Endodermal cell (in vitro differentiated cells): ENCODE data around the gene SMDT1. TPM values are rescaled to one million over a fixed set of nuclear protein-coding genes. Genes with fewer than 3 reads are reported as not detected.
A peak's percentile ranks its signal among the peaks of the same experiment; 100 is the strongest.

Experiments used
- DNase-seq: peaks from one replicate; pipeline ENCODE4 v3.0.0-alpha.2; 2017
- H3K27ac ChIP-seq: 2 replicates; pipeline ENCODE4 v1.5.1; 2013; ENCODE audit warnings: mild to moderate bottlenecking, low read depth, low read length, moderate library complexity
- H3K27me3 ChIP-seq: 2 replicates; pipeline ENCODE4 v1.6.1; 2013; ENCODE audit warnings: mild to moderate bottlenecking, low read length, moderate library complexity; ENCODE audit not compliant: insufficient read depth, control insufficient read depth, poor library complexity, severe bottlenecking
- H3K36me3 ChIP-seq: 2 replicates; pipeline ENCODE4 v1.7.0; 2013; ENCODE audit warnings: mild to moderate bottlenecking, low read length, moderate library complexity; ENCODE audit not compliant: control insufficient read depth, insufficient read depth
- H3K4me1 ChIP-seq: one replicate; pipeline ENCODE4 v1.7.0; 2013; ENCODE audit warnings: low read length; ENCODE audit not compliant: control insufficient read depth, insufficient read depth
- H3K4me3 ChIP-seq: 2 replicates; pipeline ENCODE4 v1.5.1; 2013; ENCODE audit warnings: mild to moderate bottlenecking, low read length, moderate library complexity
- H3K9ac ChIP-seq: 2 replicates; pipeline ENCODE4 v1.6.1; 2013; ENCODE audit warnings: mild to moderate bottlenecking, low read length, moderate library complexity; ENCODE audit not compliant: poor library complexity, severe bottlenecking; ENCODE audit errors: extremely low read depth
- H3K9me3 ChIP-seq: 2 replicates; pipeline ENCODE4 v1.6.1; 2013; ENCODE audit warnings: mild to moderate bottlenecking, low read length, moderate library complexity; ENCODE audit not compliant: control insufficient read depth
- H3K27ac Mint-ChIP-seq: 2 replicates; pipeline ENCODE4 v1.8.0; 2020; ENCODE audit warnings: mixed read lengths
- H3K27me3 Mint-ChIP-seq: 2 replicates; pipeline ENCODE4 v1.8.0; 2021; ENCODE audit warnings: mild to moderate bottlenecking, mixed read lengths; ENCODE audit not compliant: insufficient read depth
- H3K36me3 Mint-ChIP-seq: 2 replicates; pipeline ENCODE4 v1.8.0; 2020; ENCODE audit warnings: low read depth, mixed read lengths
- H3K4me1 Mint-ChIP-seq: 2 replicates; pipeline ENCODE4 v1.8.0; 2020; ENCODE audit warnings: mixed read lengths
- H3K4me3 Mint-ChIP-seq: 2 replicates; pipeline ENCODE4 v1.8.0; 2020; ENCODE audit warnings: mild to moderate bottlenecking, moderate library complexity, mixed read lengths
- H3K9me3 Mint-ChIP-seq: 2 replicates; pipeline ENCODE4 v1.8.0; 2020; ENCODE audit warnings: mild to moderate bottlenecking, mixed read lengths
- WGBS, 2 experiments: methylation state at CpG; one replicate each; pipeline versions ENCODE4 v1.1.5 to v1.1.7; 2013; ENCODE audit warnings: missing lambda C conversion rate in 2 of 2, mixed read lengths in 1 of 2; ENCODE audit not compliant: insufficient coverage in 1 of 2, insufficient read length in 1 of 2; 5-methylcytosine and 5-hydroxymethylcytosine counted together
- total RNA-seq, 2 donors: library from RNA; stranded (reverse); fragmentation: NEBNext Ultra II Directional in 1 of 2; extraction: Animal tissue kit (Norgen Biotek cat#: 25700) in 1 of 2; gene quantifications; 2 replicates in 1 of 2; 3 replicates in 1 of 2; pipeline ENCODE4 v1.2.1, GENCODE V29; 2021
- TF ChIP-seq, protein P1 (sequence below): fragments of 200-600 bp; sonication (generic); conservative IDR thresholded peaks from 2 replicates; pipeline ENCODE4 v1.5.0; 2021; ENCODE audit warnings: antibody characterized with exemption, mild to moderate bottlenecking

The SMDT1 gene
- total RNA-seq, 2 donors from 2014 or later: 29.5 to 41.3 TPM

DNA sequence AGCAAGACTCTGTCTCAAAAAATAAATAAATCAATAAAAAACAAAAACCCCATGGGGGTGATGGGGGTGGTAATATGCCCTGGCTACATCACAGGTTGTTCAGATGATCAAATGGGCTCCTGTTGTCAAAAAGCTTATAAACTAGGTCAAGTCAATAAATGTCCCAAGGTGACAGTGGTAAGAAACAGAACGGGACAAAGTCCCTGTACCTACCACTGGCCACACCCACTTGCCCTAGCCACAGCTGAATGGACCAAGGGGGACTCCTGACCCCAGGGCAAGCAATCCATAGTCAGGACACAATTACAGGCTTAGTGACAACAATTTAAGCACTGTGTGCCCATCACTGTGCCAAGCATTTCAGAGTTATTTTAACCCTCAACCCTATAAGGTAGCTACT is 14.9 kb upstream of the SMDT1 start:
- Mint-ChIP-seq H3K27me3 (no peaks in the 10 kb centered on the region), H3K27ac (no peak overlapping the region), H3K36me3 (peaks cover 60% of the 10 kb centered on the region), H3K4me3 (no peak overlapping the region), H3K4me1 (peaks cover 10% of the 10 kb centered on the region), H3K9me3 (no peaks in the 10 kb centered on the region)
- TF ChIP-seq, protein P1, sequence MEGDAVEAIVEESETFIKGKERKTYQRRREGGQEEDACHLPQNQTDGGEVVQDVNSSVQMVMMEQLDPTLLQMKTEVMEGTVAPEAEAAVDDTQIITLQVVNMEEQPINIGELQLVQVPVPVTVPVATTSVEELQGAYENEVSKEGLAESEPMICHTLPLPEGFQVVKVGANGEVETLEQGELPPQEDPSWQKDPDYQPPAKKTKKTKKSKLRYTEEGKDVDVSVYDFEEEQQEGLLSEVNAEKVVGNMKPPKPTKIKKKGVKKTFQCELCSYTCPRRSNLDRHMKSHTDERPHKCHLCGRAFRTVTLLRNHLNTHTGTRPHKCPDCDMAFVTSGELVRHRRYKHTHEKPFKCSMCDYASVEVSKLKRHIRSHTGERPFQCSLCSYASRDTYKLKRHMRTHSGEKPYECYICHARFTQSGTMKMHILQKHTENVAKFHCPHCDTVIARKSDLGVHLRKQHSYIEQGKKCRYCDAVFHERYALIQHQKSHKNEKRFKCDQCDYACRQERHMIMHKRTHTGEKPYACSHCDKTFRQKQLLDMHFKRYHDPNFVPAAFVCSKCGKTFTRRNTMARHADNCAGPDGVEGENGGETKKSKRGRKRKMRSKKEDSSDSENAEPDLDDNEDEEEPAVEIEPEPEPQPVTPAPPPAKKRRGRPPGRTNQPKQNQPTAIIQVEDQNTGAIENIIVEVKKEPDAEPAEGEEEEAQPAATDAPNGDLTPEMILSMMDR: no peak
- H3K36me3 ChIP-seq: peaks cover 30% of the 10 kb centered on the region
- no peak for DNase-seq
- no peaks in the 10 kb centered on the region for H3K9me3 ChIP-seq
- H3K4me3 ChIP-seq: no peak overlapping the region
- H3K9ac ChIP-seq: no peak overlapping the region
- no peaks in the 10 kb centered on the region for H3K27me3 ChIP-seq
- no peaks in the 10 kb centered on the region for H3K4me1 ChIP-seq
- H3K27ac ChIP-seq: no peak overlapping the region
- WGBS, 2 experiments: 94 to 100% methylated on average over 1 of the region's 1 CpG

- 73 to 83% methylated on average over 9 to 13 of the region's 13 CpGs for WGBS, 2 experiments
- no peaks in the 10 kb centered on the region for H3K9me3 ChIP-seq
- Mint-ChIP-seq H3K9me3 (no peaks in the 10 kb centered on the region), H3K36me3 (peaks cover 51% of the 10 kb centered on the region), H3K27me3 (no peaks in the 10 kb centered on the region), H3K4me3 (no peak overlapping the region), H3K27ac (peak overlapping the region; percentile 56), H3K4me1 (peaks cover 15% of the 10 kb centered on the region)
- H3K4me3 ChIP-seq: no peak overlapping the region
- H3K27me3 ChIP-seq: no peaks in the 10 kb centered on the region
- peaks cover 20% of the 10 kb centered on the region for H3K36me3 ChIP-seq
- H3K27ac ChIP-seq: no peak overlapping the region
- H3K4me1 ChIP-seq: no peaks in the 10 kb centered on the region
- no peak overlapping the region for H3K9ac ChIP-seq
- peak; percentile 81 for DNase-seq
- TF ChIP-seq, protein P1: no peak
Observed at GRCh38 chr22:42065438-42066125, 13.9 kb upstream of the SMDT1 start.

DNA sequence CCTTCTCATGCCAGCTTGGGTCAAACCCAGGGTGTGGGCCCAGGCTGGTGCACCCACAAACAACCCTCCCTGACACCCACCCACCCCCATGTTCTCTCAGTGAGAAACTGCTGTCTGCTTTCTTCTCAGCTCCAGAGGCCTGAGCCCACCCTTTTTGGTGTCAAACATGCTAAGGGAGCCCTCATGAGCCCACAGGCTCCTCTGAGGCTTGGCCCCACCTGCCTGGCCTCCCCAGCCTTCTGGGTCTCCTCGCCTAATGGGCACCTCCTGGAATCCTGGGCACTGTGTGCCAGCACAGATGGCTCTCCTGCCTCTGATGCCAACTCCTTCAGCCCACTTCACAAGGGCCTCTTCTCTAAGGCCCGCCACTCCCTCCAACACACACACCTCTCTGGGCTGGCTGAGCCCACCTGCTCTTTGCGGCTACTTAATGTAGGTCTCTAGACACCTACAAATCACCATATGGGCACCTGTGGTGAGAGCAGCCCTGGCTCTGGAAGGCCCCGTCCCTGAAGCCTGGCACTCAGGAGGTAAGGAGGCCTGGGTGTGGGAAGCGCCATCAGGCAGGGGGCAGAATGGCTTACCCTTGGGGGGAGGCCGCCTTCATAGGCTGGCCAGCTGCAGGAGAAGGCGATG is 13.3 kb upstream of the SMDT1 start:
- peaks cover 15% of the 10 kb centered on the region for H3K4me1 Mint-ChIP-seq
- no peak overlapping the region for H3K27ac Mint-ChIP-seq
- TF ChIP-seq, protein P1: no peak
- Histone ChIP-seq H3K36me3 (peaks cover 17% of the 10 kb centered on the region), H3K9ac (no peak overlapping the region), H3K9me3 (no peaks in the 10 kb centered on the region), H3K27ac (no peak overlapping the region), H3K27me3 (no peaks in the 10 kb centered on the region), H3K4me3 (no peak overlapping the region), H3K4me1 (no peaks in the 10 kb centered on the region)
- no peak overlapping the region for H3K4me3 Mint-ChIP-seq
- H3K9me3 Mint-ChIP-seq: no peaks in the 10 kb centered on the region
- H3K27me3 Mint-ChIP-seq: peaks cover 1% of the 10 kb centered on the region
- WGBS, 2 experiments: 92 to 100% methylated on average over 4 to 7 of the region's 7 CpGs
- DNase-seq: no peak
- H3K36me3 Mint-ChIP-seq: peaks cover 44% of the 10 kb centered on the region
